COLO668 (cell line): ENCODE results near the gene VPS54.
"Not testable (repeated sequence)": the region's sequence is repeated elsewhere in the genome, so short reads cannot be mapped to it uniquely, and the experiment has no call there.

Experiments used
- DNase-seq: peaks from one replicate; lab custom pipeline; 2025; ENCODE audit not compliant: unreplicated experiment; lab: John Stamatoyannopoulos, UW

VPS54 gene

GRCh38 chr2:64023485-64024258, 4.4 kb upstream of the VPS54 start:
- DNase-seq: peak; percentile 24

GRCh38 chr2:64021578-64021977, 2.4 kb upstream of the VPS54 start:
- no peak for DNase-seq

GRCh38 chr2:64019975-64020528, 824 bp upstream of the VPS54 start:
- DNase-seq: no peak

GRCh38 chr2:64018701-64019082, 536 bp downstream of the VPS54 start:
- peak; percentile 80 for DNase-seq

GRCh38 chr2:64017811-64018700, 1.2 kb downstream of the VPS54 start:
- peak; percentile 19 for DNase-seq

- DNase-seq: no peak
Measured at GRCh38 chr2:64015898-64016297, 3.3 kb downstream of the VPS54 start.

- DNase-seq: no peak
Measured at GRCh38 chr2:64015391-64015790, 3.8 kb downstream of the VPS54 start.

- no peak for DNase-seq
Measured at GRCh38 chr2:64014628-64015027, 4.6 kb downstream of the VPS54 start.

- DNase-seq: no peak
Measured at GRCh38 chr2:64013053-64013452, 6.2 kb downstream of the VPS54 start.

GRCh38 chr2:64012115-64012514, 7.1 kb downstream of the VPS54 start:
- no peak for DNase-seq

GRCh38 chr2:64008434-64009009, 10.7 kb downstream of the VPS54 start:
- DNase-seq: no peak

- DNase-seq: no peak
Measured at GRCh38 chr2:64007924-64008323, 11.3 kb downstream of the VPS54 start.

GRCh38 chr2:64005707-64006356, 13.4 kb downstream of the VPS54 start:
- no peak for DNase-seq

- DNase-seq: no peak
Measured at GRCh38 chr2:64003239-64003638, 16.0 kb downstream of the VPS54 start.

GRCh38 chr2:64001382-64002101, 17.7 kb downstream of the VPS54 start:
- no peak for DNase-seq

GRCh38 chr2:64000630-64001381, 18.4 kb downstream of the VPS54 start:
- DNase-seq: no peak

GRCh38 chr2:63999049-63999448, 20.2 kb downstream of the VPS54 start:
- no peak for DNase-seq

- not testable (repeated sequence) for DNase-seq
Measured at GRCh38 chr2:63996582-63997198, 22.5 kb downstream of the VPS54 start.
